Esophagus muscularis mucosa (tissue), 4 donors: Measurements from ENCODE around the gene COL10A1. TPM values are rescaled to one million over a fixed set of nuclear protein-coding genes. Genes with fewer than 3 reads are reported as not detected.

Source experiments
- DNase-seq: peaks from one replicate; pipeline ENCODE4 v3.0.0-alpha.2; 2017; ENCODE audit errors: extremely low spot score
- H3K27ac ChIP-seq, 4 donors: fragments of 200-600 bp; sonication (generic); replicated peaks in 1 of 4; 1 replicate in 3 of 4; 2 replicates in 1 of 4; pipeline ENCODE4 v1.5.1; 2016 to 2019; ENCODE audit warnings: mild to moderate bottlenecking in 1 of 4
- H3K27me3 ChIP-seq, 4 donors: fragments of 200-600 bp; sonication (generic); one replicate each; pipeline versions ENCODE4 v1.5.1 to v1.6.0; 2016 to 2019
- H3K36me3 ChIP-seq, 4 donors: fragments of 200-600 bp; sonication (generic); one replicate each; pipeline ENCODE4 v1.5.1; 2016 to 2019
- H3K4me1 ChIP-seq, 4 donors: fragments of 200-600 bp; sonication (generic); one replicate each; pipeline ENCODE4 v1.5.1; 2016 to 2019
- H3K4me3 ChIP-seq, 4 donors: fragments of 200-600 bp; sonication (generic); 1 replicate in 2 of 4; 2 replicates in 2 of 4; pipeline ENCODE4 v1.5.1; 2016 to 2019; ENCODE audit warnings: mild to moderate bottlenecking in 4 of 4, moderate library complexity in 1 of 4
- H3K9me3 ChIP-seq, 4 donors: fragments of 200-600 bp; sonication (generic); 1 replicate in 3 of 4; 2 replicates in 1 of 4; pipeline ENCODE4 v1.5.1; 2016 to 2019
- CTCF ChIP-seq, 3 experiments: fragments of 200-600 bp in 2 of 3; fragments of 450-650 bp in 1 of 3; sonication (generic) in 2 of 3; IDR thresholded peaks; one replicate each; pipeline ENCODE4 v1.5.1; 2017 to 2019; ENCODE audit warnings: antibody characterized with exemption in 3 of 3, mild to moderate bottlenecking in 2 of 3, moderate library complexity in 1 of 3
- EP300 ChIP-seq: sonication (generic); formaldehyde crosslinking; IDR thresholded peaks from one replicate; pipeline ENCODE4 v1.6.1; 2017; ENCODE audit warnings: antibody characterized with exemption
- POLR2A ChIP-seq: fragments of 450-650 bp; IDR thresholded peaks from one replicate; pipeline ENCODE4 v1.6.1; 2017; ENCODE audit warnings: antibody characterized with exemption, moderate library complexity, mild to moderate bottlenecking, low read depth
- POLR2AphosphoS5 ChIP-seq, 2 donors: sonication (generic); formaldehyde crosslinking; IDR thresholded peaks; one replicate each; pipeline ENCODE4 v1.6.1; 2017; ENCODE audit warnings: antibody characterized with exemption in 2 of 2
- WGBS: methylation state at CpG from one replicate; pipeline ENCODE4 v1.1.5; 2018; 5-methylcytosine and 5-hydroxymethylcytosine counted together
- intact Hi-C: fragments of 100-400 bp; cut with DNase I; formaldehyde crosslinking; loops from one replicate; pipeline ENCODE4 v1.15.1; 2023
- total RNA-seq, 4 donors: library from RNA; depleted of rRNA; stranded (reverse); fragments of >200 nt; gene quantifications; one replicate each; pipeline versions ENCODE4 v1.1.0 to v1.2.1, GENCODE V29; 2016

Gene COL10A1
- total RNA-seq, result not detected

GRCh38 chr6:116126032-116126431, at the start of gene COL10A1:
COL10A1 (minus strand) TSS chr6:116126132; CDS start chr6:116125492, 640 bp downstream.
- Histone ChIP-seq H3K4me3 (no peak within 1 kb of the TSS), H3K27me3 (no peaks in the 10 kb centered on the region), H3K36me3 (peaks cover 0 to 5% (median 4%) of the 10 kb centered on the region in 4 donors), H3K9me3 (no peaks in the 10 kb centered on the region), H3K4me1 (peaks cover 5 to 14% (median 12%) of the 10 kb centered on the region in 4 donors), H3K27ac (no peak within 1 kb of the TSS)
- 97% methylated on average over 6 of the region's 6 CpGs for WGBS
- TF ChIP-seq POLR2A (no peak), CTCF (IDR thresholded peaks at IDR 0.05) (no peak), POLR2AphosphoS5 (IDR thresholded peaks at IDR 0.05) (no peak), EP300 (no peak)
- intact Hi-C loops, result no loop called here
- DNase-seq, result no peak

DNA sequence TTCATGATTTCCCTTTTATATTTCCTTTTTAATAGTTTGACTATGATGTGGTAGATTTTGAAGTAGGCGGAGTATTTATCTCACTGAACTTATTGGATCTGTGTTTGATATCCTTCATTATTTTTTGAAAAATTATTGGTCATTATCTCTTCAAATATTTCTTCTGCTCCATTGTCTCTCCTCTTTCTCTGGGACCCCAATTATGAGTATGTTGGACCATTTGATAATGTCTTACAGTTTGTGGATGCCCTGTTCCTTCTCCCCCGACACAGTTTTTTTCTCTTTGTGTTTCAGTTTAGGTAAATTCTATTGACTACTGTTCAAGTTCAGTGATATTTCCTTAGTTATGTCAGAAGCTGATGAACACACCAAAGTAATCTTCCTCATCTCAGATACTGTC, 49.4 kb upstream of the COL10A1 start:
- Histone ChIP-seq H3K4me3 (no peak overlapping the region), H3K27me3 (no peaks in the 10 kb centered on the region), H3K36me3 (no peaks in the 10 kb centered on the region), H3K27ac (no peak overlapping the region), H3K4me1 (no peaks in the 10 kb centered on the region), H3K9me3 (peaks cover 0 to 10% (median 3%) of the 10 kb centered on the region in 4 donors)
- TF ChIP-seq POLR2AphosphoS5 (IDR thresholded peaks at IDR 0.05) (no peak), POLR2A (no peak)
- DNase-seq, result no peak
- intact Hi-C loops, result no loop called here
- 98% methylated on average over 2 of the region's 2 CpGs for WGBS

- no peak for TF ChIP-seq POLR2A
- TF ChIP-seq EP300, result no peak
- no peak for TF ChIP-seq POLR2AphosphoS5 (IDR thresholded peaks at IDR 0.05)
- TF ChIP-seq CTCF (IDR thresholded peaks at IDR 0.05), result no peak
- no peak overlapping the region for H3K27ac ChIP-seq
- 58% methylated on average over 3 of the region's 3 CpGs for WGBS
- peaks cover 0 to 10% (median 3%) of the 10 kb centered on the region in 4 donors for H3K9me3 ChIP-seq
- no peaks in the 10 kb centered on the region for H3K36me3 ChIP-seq
- no peaks in the 10 kb centered on the region for H3K4me1 ChIP-seq
- no peaks in the 10 kb centered on the region for H3K27me3 ChIP-seq
- intact Hi-C loops, result no loop called here
- no peak overlapping the region for H3K4me3 ChIP-seq
- no peak for DNase-seq
Observed at GRCh38 chr6:116173928-116174327, 48.0 kb upstream of the COL10A1 start.

GRCh38 chr6:116170358-116171057, 44.6 kb upstream of the COL10A1 start:
- WGBS, result 96% methylated on average over 5 of the region's 5 CpGs
- Histone ChIP-seq H3K4me1 (peaks cover 0 to 16% (median 13%) of the 10 kb centered on the region in 4 donors), H3K27me3 (no peaks in the 10 kb centered on the region), H3K4me3 (no peak overlapping the region), H3K27ac (no peak overlapping the region), H3K9me3 (peaks cover 0 to 7% (median 2%) of the 10 kb centered on the region in 4 donors), H3K36me3 (no peaks in the 10 kb centered on the region)
- no peak for TF ChIP-seq CTCF (IDR thresholded peaks at IDR 0.05)
- TF ChIP-seq POLR2A, result no peak
- intact Hi-C loops, result no loop called here
- no peak for DNase-seq

- 89% methylated on average over 2 of the region's 2 CpGs for WGBS
- Histone ChIP-seq H3K27ac (no peak overlapping the region), H3K27me3 (no peaks in the 10 kb centered on the region), H3K9me3 (peaks cover 0 to 2% (median 0%) of the 10 kb centered on the region in 4 donors), H3K4me1 (peaks cover 0 to 16% (median 13%) of the 10 kb centered on the region in 4 donors), H3K4me3 (no peak overlapping the region), H3K36me3 (no peaks in the 10 kb centered on the region)
- intact Hi-C loops, result no loop called here
- TF ChIP-seq POLR2AphosphoS5 (IDR thresholded peaks at IDR 0.05) (no peak), POLR2A (no peak), EP300 (no peak), CTCF (IDR thresholded peaks at IDR 0.05) (no peak)
- no peak for DNase-seq
Observed at GRCh38 chr6:116169880-116170279, 43.9 kb upstream of the COL10A1 start.
